ENCODE results near the gene ATG5.

DNA sequence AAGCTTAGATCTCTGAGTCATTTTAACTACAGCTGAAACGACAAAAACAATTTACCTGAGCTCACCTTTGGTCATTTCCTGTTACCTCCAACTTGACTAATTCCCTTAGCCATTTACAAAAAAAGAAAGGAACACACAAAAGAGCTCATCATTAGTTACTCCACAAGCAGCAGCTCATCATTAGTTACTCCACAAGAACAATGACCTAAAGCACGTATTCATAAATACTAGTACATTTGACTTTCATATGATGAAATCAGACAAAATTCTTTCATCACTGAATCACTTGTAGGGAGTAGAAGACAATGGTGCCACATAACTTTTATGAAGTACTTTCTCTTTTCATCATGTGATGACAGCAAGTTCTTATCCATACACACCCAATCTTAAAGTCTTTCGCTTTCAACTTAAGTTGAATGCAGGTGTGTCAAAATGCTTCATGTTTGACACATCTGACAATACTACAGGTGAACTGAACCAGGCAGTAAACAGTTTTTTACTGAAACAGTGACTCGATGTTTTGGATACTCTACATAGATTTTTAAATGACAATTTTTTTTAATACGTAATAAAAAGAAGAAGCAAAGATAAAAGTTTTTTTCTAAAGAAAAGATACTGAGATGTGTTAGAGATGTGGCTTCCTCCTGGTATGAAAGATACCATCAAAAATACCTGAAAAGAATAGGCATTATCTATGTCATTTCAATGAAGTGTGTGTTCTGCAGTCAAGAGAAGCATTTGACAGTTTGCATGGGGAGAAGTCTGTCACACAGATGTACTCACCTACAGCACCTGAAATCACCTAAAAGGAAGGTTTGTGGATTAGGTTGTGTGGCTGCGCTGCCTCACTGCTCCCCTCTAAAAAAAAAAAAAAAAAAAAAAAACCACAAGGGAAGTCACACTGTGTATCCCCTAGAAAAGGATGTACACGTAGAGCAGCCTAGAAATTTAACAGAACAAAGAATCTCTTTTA is 130.3 kb downstream of the ATG5 start:
- TF ChIP-seq, protein P1, sequence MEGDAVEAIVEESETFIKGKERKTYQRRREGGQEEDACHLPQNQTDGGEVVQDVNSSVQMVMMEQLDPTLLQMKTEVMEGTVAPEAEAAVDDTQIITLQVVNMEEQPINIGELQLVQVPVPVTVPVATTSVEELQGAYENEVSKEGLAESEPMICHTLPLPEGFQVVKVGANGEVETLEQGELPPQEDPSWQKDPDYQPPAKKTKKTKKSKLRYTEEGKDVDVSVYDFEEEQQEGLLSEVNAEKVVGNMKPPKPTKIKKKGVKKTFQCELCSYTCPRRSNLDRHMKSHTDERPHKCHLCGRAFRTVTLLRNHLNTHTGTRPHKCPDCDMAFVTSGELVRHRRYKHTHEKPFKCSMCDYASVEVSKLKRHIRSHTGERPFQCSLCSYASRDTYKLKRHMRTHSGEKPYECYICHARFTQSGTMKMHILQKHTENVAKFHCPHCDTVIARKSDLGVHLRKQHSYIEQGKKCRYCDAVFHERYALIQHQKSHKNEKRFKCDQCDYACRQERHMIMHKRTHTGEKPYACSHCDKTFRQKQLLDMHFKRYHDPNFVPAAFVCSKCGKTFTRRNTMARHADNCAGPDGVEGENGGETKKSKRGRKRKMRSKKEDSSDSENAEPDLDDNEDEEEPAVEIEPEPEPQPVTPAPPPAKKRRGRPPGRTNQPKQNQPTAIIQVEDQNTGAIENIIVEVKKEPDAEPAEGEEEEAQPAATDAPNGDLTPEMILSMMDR (tag by site-specific recombination; IDR thresholded peaks at IDR 0.05): no peak
- TF ChIP-seq, protein P2, sequence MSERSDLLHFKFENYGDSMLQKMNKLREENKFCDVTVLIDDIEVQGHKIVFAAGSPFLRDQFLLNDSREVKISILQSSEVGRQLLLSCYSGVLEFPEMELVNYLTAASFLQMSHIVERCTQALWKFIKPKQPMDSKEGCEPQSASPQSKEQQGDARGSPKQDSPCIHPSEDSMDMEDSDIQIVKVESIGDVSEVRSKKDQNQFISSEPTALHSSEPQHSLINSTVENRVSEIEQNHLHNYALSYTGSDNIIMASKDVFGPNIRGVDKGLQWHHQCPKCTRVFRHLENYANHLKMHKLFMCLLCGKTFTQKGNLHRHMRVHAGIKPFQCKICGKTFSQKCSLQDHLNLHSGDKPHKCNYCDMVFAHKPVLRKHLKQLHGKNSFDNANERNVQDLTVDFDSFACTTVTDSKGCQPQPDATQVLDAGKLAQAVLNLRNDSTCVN (tag by site-specific recombination; optimal IDR thresholded peaks at IDR 0.05): no peak

Measured in HEK293 (cell line).